Smooth muscle cell (in vitro differentiated cells): ENCODE measurements around the gene SLIT3. TPM values are rescaled to one million over a fixed set of nuclear protein-coding genes. Genes with fewer than 3 reads are reported as not detected.

ENCODE experiments used
- DNase-seq: peaks from one replicate; lab custom pipeline; 2025; ENCODE audit not compliant: unreplicated experiment; lab: John Stamatoyannopoulos, UW
- H2AFZ ChIP-seq: fragments of 200-600 bp; sonication (generic); 2 replicates; pipeline ENCODE4 v1.6.0; 2016; ENCODE audit warnings: antibody characterized with exemption, low read depth, mild to moderate bottlenecking
- H3F3A ChIP-seq: fragments of 200-600 bp; sonication (generic); 2 replicates; pipeline ENCODE4 v1.6.0; 2017; ENCODE audit warnings: antibody characterized with exemption, low read depth
- H3K27ac ChIP-seq: fragments of 200-600 bp; sonication (generic); 2 replicates; pipeline ENCODE4 v1.5.1; 2016; ENCODE audit warnings: low read depth, mild to moderate bottlenecking
- H3K27me3 ChIP-seq: fragments of 200-600 bp; sonication (generic); 2 replicates; pipeline ENCODE4 v1.6.1; 2016; ENCODE audit warnings: low read depth, mild to moderate bottlenecking
- H3K36me3 ChIP-seq: fragments of 200-600 bp; sonication (generic); 2 replicates; pipeline ENCODE4 v1.5.1; 2016; ENCODE audit warnings: low read depth
- H3K4me1 ChIP-seq: fragments of 200-600 bp; sonication (generic); 2 replicates; pipeline ENCODE4 v1.5.1; 2016; ENCODE audit warnings: low read depth
- H3K4me2 ChIP-seq: fragments of 200-600 bp; sonication (generic); 2 replicates; pipeline ENCODE4 v1.6.0; 2016; ENCODE audit warnings: mild to moderate bottlenecking
- H3K4me3 ChIP-seq: fragments of 200-600 bp; sonication (generic); 2 replicates; pipeline ENCODE4 v1.5.1; 2016; ENCODE audit warnings: mild to moderate bottlenecking
- H3K79me2 ChIP-seq: fragments of 200-600 bp; sonication (generic); 2 replicates; pipeline ENCODE4 v1.6.0; 2016; ENCODE audit warnings: low read depth, mild to moderate bottlenecking
- H3K9ac ChIP-seq: fragments of 200-600 bp; sonication (generic); 2 replicates; pipeline ENCODE4 v1.6.0; 2016; ENCODE audit warnings: low read depth
- H3K9me3 ChIP-seq: fragments of 200-600 bp; sonication (generic); replicated peaks from 2 replicates; pipeline ENCODE4 v1.5.1; 2016; ENCODE audit warnings: low read depth
- H4K20me1 ChIP-seq: fragments of 200-600 bp; sonication (generic); 2 replicates; pipeline ENCODE4 v1.6.0; 2016; ENCODE audit warnings: low read depth
- WGBS: methylation state at CpG from one replicate; pipeline ENCODE4 v1.1.7; 2016; ENCODE audit warnings: low lambda C conversion rate; 5-methylcytosine and 5-hydroxymethylcytosine counted together
- polyA plus RNA-seq: library from polyadenylated mRNA; unstranded; fragments of >200 nt; fragmentation: Nextera tagmentation; extraction: Ambion mirVana; gene quantifications from 2 replicates; pipeline ENCODE4 v1.2.1, GENCODE V29; 2016
- total RNA-seq: library from RNA; depleted of rRNA; stranded (reverse); fragments of >200 nt; gene quantifications from 2 replicates; pipeline ENCODE4 v1.2.3, GENCODE V29; 2014
- TF ChIP-seq, protein P1 (sequence below): fragments of 200-600 bp; sonication (generic); IDR thresholded peaks from 2 replicates; pipeline ENCODE4 v1.5.1; 2017; ENCODE audit warnings: borderline replicate concordance, mild to moderate bottlenecking, antibody characterized with exemption; ENCODE audit not compliant: insufficient read depth, poor library complexity, severe bottlenecking

The SLIT3 gene
- total and polyA plus RNA-seq, 2 experiments from 2014 or later = 25.4 to 29.5 TPM

DNA sequence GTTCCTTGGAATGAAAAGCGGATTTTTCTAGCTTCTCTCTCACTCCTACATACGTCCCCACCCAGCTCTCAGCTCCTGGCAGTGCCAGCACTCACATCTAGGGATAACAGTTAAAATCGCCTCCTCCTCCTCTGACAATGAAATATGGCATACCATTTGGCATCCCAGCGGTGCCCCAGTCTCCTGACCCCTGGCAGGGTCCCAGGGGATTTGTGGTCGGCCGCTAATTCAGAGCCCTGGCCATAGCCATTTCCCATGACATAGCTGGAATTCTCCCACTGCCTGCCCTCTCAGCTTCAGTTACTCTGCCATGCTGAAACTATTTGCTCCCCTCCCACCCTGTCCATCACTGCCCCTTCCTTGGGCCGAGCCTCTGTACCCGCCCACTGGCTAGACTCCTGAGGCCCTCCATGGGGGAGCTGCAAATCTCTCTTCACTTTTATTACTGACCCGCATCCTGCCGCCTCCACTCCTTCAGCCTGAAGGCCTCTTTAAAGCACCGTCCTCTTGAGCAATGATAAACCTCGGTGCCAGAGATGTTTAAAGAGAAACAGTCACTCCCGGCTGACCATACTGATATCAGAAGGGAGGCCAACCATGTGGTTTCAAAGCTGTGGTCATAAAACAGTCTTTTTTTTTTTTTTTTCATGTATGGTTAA, 139.8 kb downstream of the SLIT3 start:
- DNase-seq = peak; percentile 45
- H3K4me1 ChIP-seq = peaks cover 22% of the 10 kb centered on the region
- H3K4me3 ChIP-seq = no peak overlapping the region
- peak overlapping the region; percentile 66 for H3K27ac ChIP-seq
- H3K9me3 ChIP-seq = peaks cover 7% of the 10 kb centered on the region
- H3F3A ChIP-seq = peaks cover 12% of the 10 kb centered on the region
- no peak overlapping the region for H3K9ac ChIP-seq
- no peaks in the 10 kb centered on the region for H3K36me3 ChIP-seq
- H3K27me3 ChIP-seq = no peaks in the 10 kb centered on the region
- H4K20me1 ChIP-seq = no peaks in the 10 kb centered on the region
- H2AFZ ChIP-seq = no peak overlapping the region
- H3K79me2 ChIP-seq = no peaks in the 10 kb centered on the region
- peak overlapping the region; percentile 66 for H3K4me2 ChIP-seq
- WGBS = 10% methylated on average over 13 of the region's 13 CpGs
- TF ChIP-seq, protein P1, sequence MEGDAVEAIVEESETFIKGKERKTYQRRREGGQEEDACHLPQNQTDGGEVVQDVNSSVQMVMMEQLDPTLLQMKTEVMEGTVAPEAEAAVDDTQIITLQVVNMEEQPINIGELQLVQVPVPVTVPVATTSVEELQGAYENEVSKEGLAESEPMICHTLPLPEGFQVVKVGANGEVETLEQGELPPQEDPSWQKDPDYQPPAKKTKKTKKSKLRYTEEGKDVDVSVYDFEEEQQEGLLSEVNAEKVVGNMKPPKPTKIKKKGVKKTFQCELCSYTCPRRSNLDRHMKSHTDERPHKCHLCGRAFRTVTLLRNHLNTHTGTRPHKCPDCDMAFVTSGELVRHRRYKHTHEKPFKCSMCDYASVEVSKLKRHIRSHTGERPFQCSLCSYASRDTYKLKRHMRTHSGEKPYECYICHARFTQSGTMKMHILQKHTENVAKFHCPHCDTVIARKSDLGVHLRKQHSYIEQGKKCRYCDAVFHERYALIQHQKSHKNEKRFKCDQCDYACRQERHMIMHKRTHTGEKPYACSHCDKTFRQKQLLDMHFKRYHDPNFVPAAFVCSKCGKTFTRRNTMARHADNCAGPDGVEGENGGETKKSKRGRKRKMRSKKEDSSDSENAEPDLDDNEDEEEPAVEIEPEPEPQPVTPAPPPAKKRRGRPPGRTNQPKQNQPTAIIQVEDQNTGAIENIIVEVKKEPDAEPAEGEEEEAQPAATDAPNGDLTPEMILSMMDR = no peak

DNA sequence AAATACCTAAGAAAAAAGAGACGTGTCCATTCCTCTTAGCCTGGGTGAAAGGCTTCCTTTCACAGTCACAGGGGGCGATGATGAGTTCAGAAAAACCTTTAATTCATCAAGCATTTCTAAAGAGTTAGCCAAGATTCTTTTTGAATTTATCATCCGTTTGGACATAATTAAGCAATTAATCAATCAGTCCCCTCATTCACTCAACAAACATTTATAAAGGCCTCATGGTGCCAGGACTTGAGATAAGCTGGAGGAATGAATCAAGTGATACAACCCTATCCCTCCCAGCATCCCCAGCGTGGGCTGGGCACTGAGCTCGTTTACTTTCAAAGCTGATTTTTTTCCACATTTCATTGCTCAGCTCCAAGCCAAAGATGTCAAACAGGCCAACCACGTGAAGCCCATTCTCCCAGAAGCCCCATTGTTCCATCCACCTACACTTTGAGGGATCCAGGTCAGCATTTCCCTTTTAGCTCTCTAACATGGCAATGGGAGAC, 140.5 kb downstream of the SLIT3 start:
- 55% methylated on average over 6 of the region's 6 CpGs for WGBS
- no peaks in the 10 kb centered on the region for H3K79me2 ChIP-seq
- peaks cover 13% of the 10 kb centered on the region for H3F3A ChIP-seq
- peak overlapping the region; percentile 22 for H3K4me2 ChIP-seq
- no peak for DNase-seq
- H3K9ac ChIP-seq = no peak overlapping the region
- no peaks in the 10 kb centered on the region for H3K27me3 ChIP-seq
- H3K4me1 ChIP-seq = peaks cover 22% of the 10 kb centered on the region
- no peaks in the 10 kb centered on the region for H3K36me3 ChIP-seq
- H3K27ac ChIP-seq = peak overlapping the region; percentile 66
- no peak overlapping the region for H3K4me3 ChIP-seq
- no peak overlapping the region for H2AFZ ChIP-seq
- peaks cover 7% of the 10 kb centered on the region for H3K9me3 ChIP-seq
- H4K20me1 ChIP-seq = no peaks in the 10 kb centered on the region
- TF ChIP-seq, protein P1 = peak; percentile 17

DNA sequence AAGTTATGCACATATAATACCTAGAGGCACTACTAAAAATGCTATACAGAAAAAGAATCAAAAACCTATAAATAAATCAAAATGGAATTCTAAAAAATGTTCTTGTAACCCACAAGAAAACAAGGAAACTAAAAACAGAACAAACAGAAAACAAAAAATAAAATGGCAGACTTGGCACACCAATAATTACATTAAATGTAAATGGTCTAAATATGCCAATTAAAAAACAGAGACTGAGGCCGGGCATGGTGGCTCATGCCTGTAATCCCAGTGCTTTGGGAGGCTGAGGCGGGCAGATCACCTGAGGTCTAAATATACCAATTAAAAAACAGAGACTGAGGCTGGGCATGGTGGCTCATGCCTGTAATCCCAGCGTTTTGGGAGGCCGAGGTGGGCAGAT, 142.2 kb downstream of the SLIT3 start:
- Histone ChIP-seq H3K79me2 (no peaks in the 10 kb centered on the region), H3K27me3 (no peaks in the 10 kb centered on the region), H3K36me3 (no peaks in the 10 kb centered on the region), H3F3A (peaks cover 15% of the 10 kb centered on the region), H3K9me3 (peaks cover 7% of the 10 kb centered on the region), H3K4me3 (no peak overlapping the region), H3K4me2 (no peak overlapping the region), H3K9ac (no peak overlapping the region), H3K4me1 (peaks cover 8% of the 10 kb centered on the region), H2AFZ (no peak overlapping the region), H4K20me1 (no peaks in the 10 kb centered on the region), H3K27ac (no peak overlapping the region)
- no peak for DNase-seq
- TF ChIP-seq, protein P1 = no peak
- over 99% methylated on average over 4 of the region's 4 CpGs for WGBS

DNA sequence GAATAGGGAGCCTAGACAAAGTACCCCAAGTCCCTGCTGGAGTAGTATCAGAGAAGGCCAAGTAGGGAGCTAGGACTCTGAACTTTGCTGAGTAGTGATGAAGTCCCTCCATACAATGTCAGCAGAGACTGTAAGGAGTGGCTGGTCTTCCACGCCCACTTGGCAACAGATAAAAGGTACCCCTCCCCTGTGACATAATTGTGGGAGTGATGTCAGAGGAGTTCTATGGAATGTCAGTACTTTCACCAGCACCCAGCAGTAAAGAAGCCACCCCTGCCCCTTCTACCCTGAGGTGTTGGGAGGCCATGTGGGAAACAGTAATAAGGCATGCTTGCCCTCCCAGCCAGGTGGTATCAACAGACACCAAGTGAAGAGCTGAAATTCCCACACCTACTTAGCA, 143.9 kb downstream of the SLIT3 start:
- WGBS = 78% methylated on average over 1 of the region's 1 CpG
- DNase-seq = no peak
- TF ChIP-seq, protein P1 = no peak
- Histone ChIP-seq H3K9me3 (peaks cover 7% of the 10 kb centered on the region), H3K27ac (no peak overlapping the region), H3K4me2 (no peak overlapping the region), H3K27me3 (no peaks in the 10 kb centered on the region), H3K4me3 (no peak overlapping the region), H4K20me1 (no peaks in the 10 kb centered on the region), H3K79me2 (no peaks in the 10 kb centered on the region), H2AFZ (no peak overlapping the region), H3K4me1 (peaks cover 8% of the 10 kb centered on the region), H3K36me3 (no peaks in the 10 kb centered on the region), H3K9ac (no peak overlapping the region), H3F3A (peaks cover 10% of the 10 kb centered on the region)
